GM18907 (cell line): ENCODE results near the gene PLEKHJ1.

Experiments used
- ATAC-seq: cut with Tn5 transposase; IDR thresholded peaks from one replicate; pipeline ENCODE4 v1.9.1; 2021; ENCODE audit warnings: mild to moderate bottlenecking, moderate library complexity; ENCODE audit not compliant: unreplicated experiment

Gene PLEKHJ1

DNA sequence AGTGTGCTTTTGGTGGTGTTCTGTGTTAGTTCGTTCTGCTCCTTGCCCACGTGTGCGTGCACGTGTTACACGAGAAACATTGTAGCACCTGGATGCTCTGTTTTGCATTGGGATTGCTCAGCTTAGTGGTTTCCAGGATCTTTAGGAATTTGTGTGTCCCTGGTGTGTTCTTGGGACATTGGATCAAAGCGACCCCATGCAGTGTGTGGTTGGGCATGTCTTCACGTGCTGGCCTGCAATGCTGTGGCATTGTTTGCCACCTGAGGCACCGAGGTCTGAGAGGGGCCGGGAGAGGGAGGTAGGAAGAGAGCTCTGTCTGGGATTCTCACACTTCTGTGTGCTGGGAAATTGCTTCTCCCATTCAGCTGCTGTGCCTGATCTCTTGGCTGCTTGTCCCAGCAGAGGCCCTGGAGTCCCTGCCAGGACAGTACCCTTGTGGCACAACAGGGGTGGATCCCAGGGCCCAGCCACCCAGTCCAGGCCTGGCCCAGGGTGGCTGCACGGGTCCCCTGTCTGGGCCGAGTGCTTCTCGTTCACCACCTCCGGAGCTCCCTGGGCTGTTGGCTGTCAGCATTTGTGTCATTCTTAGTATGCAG lies 11.3 kb downstream of the PLEKHJ1 start:
- no peak for ATAC-seq

GRCh38 chr19:2223959-2224358 lies 12.2 kb downstream of the PLEKHJ1 start:
- ATAC-seq: no peak

GRCh38 chr19:2223391-2223790 lies 12.7 kb downstream of the PLEKHJ1 start:
- ATAC-seq: no peak

- no peak for ATAC-seq
Measured at GRCh38 chr19:2221918-2222317, 14.2 kb downstream of the PLEKHJ1 start.

- no peak for ATAC-seq
Measured at GRCh38 chr19:2221250-2221831, 14.8 kb downstream of the PLEKHJ1 start.

GRCh38 chr19:2219726-2220125 lies 16.4 kb downstream of the PLEKHJ1 start:
- ATAC-seq: no peak

DNA sequence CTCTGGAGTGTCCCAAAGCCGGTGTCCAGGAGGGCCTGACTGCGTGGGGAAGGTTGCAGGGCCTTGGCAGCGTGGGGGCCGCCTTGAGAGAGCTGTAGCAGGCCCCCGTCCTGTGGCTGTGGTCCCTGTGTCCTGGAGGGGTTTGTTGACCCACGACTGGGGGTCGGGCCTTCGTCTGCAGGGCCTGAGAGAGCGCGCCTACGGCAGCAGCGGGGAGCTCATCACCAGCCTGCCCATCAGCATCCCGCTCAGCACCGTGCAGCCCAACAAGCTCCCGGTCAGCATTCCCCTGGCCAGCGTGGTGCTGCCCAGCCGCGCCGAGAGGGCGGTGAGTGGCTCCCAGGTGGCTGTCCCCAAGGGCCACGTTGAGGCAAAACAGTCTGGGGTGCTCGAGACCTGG lies 18.5 kb downstream of the PLEKHJ1 start:
- no peak for ATAC-seq

DNA sequence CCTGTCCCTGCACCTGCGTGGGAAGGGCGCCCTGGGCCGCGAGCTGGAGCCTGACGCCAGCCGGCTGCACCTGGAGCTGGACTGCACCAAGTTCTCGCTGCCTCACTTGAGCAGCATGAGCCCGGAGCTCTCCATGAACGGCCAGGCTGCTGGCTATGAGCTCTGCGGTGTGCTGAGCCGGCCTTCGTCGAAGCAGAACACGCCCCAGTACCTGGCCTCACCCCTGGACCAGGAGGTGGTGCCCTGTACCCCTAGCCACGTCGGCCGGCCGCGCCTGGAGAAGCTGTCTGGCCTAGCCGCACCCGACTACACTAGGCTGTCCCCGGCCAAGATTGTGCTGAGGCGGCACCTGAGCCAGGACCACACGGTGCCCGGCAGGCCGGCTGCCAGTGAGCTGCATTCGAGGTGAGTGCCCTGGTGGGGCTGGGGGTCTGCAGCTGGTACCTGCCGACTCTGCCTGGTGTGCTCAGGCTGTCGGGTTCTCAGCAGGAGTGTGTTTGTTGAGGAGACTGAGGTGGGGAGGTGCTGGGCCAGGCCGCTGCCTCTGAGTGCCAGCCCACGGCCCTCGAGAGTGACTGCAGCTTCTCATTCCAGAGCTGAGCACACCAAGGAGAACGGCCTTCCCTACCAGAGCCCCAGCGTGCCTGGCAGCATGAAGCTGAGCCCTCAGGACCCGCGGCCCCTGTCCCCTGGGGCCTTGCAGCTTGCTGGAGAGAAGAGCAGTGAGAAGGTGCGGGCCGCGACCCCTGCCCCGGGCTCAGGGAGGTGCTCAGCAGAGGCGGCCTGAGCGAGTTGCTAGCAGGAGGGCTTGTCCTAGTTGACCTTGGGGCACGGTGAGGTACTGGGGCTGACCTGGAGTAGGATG lies 19.5 kb downstream of the PLEKHJ1 start:
- ATAC-seq: no peak

- ATAC-seq: no peak
Measured at GRCh38 chr19:2215281-2215751, 20.8 kb downstream of the PLEKHJ1 start.

DNA sequence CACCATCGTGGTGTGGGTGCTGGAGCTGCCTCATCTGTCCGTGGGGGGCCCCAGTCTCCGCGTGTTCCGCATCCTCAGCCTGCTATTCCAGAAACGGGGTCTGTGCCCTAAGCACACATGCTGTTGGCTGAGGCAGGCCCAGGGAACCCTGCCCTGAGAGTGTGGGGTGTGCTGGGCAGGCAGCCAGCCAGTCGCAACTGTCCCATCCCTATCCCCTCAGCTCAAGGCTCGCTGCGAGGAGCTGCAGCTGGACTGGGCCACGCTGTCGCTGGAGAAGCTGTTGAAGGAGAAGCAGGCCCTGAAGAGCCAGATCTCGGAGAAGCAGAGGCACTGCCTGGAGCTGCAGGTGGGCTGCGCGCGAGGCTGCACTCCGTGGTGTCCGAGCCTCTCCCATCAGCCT lies 21.9 kb downstream of the PLEKHJ1 start:
- ATAC-seq: no peak

- ATAC-seq: no peak
Measured at GRCh38 chr19:2213799-2214198, 22.3 kb downstream of the PLEKHJ1 start.

DNA sequence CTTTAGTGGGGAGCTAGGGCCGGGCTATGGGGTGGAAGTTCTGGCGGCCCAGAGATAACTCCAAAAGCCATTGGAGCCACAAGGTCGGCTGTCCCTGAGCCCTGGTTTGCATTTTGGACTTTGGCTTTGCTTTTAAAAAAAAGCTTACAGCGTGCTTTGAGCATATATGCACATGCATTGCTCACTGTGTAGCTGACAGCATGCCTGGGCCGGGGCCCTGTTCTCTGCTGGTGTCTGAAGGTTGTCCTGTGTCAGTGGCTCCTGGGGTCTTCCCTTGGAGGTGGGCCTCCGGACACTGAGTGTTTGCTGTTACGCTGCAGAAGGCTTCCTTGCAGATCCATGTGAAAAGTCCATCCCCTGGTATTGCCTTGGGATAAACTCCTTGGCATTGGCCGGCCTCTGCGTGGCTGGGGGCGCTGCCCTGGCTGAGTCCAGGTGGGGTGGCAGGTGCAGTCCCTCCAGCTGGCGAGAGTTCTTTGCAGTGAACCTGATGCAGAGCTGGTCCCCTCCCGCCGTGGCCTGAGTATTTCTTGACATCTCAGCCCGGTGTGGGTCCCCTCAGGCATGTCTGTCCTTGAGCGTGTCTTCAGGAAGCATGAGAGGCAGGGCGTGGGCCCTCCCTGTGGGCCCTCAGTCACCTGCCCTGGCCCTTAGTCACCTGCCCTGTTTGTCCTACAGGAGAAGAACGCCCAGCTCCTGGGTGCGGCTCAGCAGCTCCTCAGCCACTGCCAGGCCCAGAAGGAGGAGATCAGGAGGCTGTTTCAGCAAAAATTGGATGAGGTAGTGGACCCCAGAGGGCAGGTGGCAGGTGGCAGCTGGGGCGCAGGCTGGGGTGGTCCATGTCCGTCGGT lies 23.0 kb downstream of the PLEKHJ1 start:
- ATAC-seq: no peak

- ATAC-seq: no peak
Measured at GRCh38 chr19:2210987-2211740, 25.0 kb downstream of the PLEKHJ1 start.

DNA sequence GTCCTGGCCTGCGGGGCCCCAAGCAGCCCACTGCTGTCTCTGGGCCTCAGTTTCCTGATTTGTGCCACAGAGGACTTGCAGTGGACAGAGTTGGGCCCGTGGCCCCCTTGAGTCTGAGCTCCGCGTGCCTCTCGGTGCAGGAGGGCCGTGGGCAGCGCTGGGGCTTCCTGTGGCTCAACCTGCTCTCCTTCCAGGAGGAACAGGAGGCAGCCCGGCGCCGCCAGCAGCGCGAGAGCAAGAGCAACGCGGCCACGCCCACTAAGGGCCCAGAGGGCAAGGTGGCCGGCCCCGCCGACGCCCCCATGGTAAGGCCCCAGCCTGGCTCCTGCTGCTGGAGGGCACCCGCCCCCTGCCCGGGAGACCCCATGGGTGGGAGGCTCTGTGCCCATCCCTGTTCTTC lies 25.9 kb downstream of the PLEKHJ1 start:
- ATAC-seq: no peak

GRCh38 chr19:2209408-2209807 lies 26.7 kb downstream of the PLEKHJ1 start:
- no peak for ATAC-seq

- ATAC-seq: no peak
Measured at GRCh38 chr19:2208975-2209374, 27.2 kb downstream of the PLEKHJ1 start.

DNA sequence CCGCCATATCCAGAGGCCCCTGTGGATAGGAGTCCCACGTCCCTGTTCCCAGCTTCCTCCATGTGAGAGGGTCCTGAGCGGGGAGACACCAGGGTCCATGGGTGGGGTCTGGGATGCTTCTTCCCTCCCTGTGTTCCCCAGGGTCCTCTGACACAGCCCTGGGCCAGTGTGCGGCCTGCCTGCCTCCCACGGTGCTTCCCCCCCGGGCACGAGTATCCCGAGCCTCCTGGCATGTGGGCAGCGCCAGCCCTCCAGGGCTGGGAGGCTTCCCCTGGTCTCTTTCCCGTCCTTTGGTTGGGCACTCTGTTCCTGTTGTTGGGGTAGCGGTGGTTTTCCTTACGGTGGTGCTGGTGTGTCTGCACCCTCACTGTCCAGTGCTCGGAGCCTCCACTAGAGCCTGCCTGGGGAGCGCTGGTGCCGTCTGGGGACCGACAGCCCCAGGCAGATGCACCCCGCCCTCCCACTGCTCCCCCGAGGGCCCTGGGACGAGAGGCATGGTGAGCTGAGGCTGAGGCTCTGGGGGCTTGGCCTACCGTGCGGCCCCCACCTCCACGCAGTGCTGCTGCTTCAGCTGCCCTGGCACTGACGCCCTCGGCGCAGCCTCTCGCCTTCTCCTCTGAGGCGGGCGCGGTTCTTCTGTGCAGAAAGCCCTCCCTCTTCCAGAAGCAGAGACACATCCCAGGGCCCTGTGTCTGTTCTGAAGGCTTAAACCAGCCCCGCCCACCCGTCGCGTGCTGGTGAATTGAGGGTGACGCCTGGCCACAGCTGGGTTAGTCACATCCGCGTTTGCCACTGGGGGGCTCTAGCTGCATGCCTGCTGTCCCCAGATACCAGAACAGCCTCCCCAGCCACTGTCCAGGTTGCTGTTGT lies 27.9 kb downstream of the PLEKHJ1 start:
- ATAC-seq: no peak

- no peak for ATAC-seq
Measured at GRCh38 chr19:2207008-2207407, 29.1 kb downstream of the PLEKHJ1 start.

DNA sequence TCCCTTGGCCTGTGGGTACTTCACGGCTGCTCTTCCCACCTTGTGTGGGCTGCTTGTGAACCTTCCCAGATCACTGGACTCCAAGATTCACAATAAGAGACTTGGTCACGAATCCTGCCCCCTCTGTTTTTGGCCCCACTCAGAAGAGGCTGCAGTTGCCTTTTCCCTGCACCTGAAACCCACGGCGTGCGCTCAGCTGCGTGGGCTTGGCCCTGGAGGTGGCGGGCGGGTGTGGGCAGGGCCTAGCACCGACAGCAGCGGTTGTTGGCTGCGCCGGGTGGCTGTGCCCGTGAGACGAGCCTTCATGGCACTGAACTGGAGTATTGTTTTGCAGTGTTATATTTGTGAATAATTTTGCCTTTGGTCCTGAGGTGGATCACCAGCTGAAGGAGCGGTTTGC lies 33.8 kb downstream of the PLEKHJ1 start:
- no peak for ATAC-seq
